NCI-H1417 (cell line): Measurements from ENCODE around the gene FOXO3.
A peak's percentile ranks its signal among the peaks of the same experiment; 100 is the strongest.

Experiments used
- DNase-seq, 3 experiments: peaks; one replicate each; lab custom pipeline; 2025; lab: John Stamatoyannopoulos, UW

Gene FOXO3

DNA sequence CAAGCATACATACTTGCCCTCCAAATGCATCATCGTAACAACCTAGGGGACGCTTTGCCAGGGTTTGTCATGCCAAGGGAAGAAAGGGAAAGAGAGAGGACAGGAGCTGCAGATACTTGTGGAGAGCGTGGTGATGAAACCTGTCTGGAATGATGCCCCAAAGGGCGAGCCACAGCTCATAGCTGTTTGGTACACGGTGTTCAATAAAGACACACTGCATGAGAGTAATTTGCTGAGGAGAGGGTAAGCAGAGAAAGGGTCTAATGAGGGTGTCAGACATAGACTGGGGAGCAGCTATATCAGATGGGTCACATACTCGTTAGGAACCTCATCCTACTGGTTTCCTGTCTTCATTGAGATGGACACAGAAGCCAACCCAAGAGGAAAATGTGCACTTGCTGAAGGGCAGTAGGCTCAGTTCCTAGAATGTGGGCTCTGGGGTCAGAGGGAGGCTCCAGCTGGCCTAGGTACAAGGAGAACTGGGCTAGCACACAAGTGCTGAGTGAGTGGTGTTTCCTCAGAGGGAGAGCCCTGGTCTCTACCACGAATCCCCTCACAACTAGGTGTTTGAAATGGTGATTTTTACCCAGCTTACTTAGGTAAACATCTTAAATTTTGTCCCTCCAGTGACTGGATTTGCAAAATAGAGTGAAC lies 5.2 kb upstream of the FOXO3 start:
- no peak for DNase-seq

DNA sequence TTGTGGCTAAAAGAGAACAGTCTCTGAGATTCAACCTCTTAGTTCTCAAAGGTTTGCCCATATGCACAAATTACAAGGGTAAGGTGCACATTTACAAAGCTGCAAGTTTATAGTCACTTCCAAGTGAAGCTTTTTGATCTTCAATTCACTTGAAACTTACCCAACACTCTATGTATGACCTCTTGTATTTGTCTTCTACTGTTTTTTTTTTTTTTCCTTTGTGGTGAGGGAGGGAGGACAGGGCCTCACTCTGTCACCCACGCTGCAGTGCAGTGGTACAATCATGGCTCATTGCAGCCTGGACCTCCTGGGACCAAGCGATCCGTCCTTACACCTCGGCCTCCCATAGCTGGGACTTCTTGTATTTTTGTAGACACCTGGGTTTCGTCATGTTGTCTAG lies 4.5 kb upstream of the FOXO3 start:
- DNase-seq: no peak

DNA sequence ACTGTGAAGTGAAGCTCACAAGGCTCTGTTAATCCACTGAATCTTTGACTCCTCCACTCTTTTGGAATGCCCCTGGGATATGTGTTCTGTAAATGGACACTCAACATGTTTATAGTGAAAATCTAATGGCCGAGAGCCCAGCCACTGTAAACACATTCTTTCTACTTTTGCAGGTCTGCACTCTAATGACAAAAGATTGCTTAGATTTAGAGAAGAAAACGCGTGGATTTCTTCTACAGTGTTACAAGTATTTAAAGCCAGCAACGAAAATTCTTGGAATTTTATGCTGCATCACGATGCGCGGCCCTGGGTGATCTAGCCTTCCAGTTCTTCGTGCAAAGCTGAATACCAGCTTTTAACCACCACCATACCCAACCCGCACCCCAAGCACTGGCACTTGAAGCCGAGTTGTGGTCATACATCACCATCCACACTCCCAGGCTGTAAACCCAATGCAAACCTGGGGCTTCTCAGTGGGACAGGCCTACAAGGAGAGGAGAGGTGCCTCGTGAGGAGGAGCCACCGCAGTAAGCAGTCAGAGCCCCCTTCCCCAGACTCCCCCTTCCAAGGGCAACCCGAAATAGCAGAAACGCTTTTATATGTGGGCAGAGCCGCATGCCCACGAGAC lies 3.7 kb upstream of the FOXO3 start:
- DNase-seq: peak; percentile 13 to 81 (median 74)

DNA sequence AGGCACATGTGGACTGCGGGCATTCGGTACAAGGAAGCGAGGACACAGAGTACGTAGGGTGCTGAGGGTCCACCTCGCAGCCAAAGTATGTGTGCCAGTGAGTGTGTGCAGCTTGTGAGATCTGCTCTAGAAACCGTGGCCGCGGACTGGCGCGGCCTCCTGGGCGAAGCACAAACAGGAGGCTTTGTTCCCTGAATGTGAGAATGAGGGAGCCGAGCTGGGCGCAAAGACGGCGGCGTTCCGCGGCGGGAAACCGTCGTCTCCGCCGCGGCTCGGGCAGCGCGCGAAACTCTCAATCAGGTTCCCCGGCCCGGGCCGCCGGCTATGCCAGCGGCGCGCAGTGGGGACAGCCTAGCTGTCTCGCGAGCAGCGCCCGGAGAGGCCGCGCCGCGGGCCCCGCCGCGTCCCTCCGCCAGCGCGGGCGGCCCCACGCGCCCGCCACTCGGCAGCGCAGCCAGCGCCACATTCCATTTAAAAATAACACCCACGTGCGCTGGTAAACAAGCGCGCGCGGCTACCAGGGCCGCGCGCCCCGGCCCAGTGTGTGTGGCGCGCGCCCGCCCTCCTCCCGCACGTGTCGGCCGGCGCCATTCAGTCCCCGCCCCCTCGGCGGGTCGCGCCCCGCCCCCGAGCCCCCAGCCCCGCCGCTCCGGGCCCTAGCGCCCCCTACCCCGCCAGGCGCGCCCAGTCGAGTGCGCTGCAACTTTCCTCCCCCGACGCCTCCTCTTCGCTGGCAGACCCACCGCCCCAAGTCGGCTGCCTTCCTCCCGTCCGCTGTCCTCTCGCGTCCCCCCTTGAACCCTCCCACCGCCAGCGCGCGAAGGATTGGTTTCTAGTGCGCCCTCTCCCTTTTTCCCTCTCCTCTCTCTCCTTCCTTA lies 3.0 kb upstream of the FOXO3 start:
- DNase-seq: peak; percentile 80 to 92 (median 85)

DNA sequence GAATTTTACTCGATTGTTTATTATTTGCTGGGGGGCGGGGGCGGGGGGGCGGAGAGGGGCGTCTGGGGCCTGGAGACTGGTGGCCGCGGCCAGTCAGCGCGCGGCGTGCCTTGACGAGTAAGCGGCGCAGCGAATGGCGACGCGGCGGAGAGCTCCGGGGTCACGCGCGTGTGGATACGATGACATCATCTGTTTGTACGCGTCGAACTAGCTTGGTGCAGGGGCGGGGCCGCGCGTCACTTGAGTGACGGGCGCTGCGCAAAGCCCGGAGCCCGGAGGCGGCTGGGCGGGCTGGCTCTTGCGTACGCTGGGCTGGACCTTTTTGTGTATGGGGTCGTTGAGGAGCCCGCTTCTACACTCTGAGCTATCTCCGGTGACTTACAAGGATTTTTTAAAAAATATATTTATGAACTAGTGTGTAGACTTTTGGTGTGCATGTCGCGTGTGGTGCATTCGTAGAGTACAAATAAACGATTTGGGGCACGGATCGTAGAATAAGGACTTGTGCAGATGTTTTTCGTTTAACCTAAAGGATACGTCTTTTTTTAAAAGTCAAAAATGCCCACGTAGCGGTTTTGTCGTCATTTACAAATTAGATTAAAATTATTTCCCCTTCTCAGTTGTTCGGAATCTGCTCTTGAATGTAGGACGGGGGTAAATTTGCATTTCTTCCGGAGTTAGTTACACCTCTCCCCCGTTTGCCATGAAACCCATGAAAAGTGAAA lies 2.2 kb upstream of the FOXO3 start:
- DNase-seq: peak; percentile 99

DNA sequence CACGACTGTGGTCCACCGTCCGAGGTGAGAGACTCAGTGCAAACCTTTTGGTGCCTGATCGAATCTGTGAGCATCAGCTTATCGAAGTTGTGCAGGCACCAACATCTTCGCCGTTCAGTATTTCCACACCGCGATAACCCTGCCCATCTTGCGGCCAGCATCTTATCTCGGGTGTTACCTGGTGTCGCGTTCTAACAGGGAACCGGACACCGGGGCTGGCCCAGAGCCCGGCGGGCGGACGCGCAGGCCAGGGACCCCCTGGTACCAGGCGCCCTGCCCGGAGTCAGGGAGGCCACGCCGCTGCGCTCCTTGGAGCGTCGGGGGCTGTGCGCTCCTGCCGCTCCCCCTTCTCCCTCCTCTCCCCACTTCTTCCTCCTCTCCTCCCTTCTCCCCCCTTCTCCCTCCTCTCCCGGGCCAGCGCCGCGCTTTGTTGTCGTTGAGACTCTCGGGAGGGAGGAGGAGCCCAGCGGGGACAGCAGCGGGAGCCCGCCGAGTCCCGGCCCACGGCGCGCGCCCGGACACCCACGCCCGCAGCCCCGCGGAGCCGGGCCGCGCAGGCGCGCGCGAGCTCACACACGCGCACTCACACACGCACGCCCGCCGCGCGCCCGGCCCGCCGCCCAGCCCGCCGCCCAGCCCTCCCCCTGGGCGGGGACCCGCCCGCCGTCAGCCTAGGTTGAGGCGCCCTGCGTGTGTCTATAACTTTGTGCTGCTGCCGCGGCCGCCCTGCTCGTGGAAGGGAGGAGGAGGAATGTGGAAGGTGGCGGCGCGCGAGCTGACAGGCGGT lies 1.4 kb upstream of the FOXO3 start:
- peak; percentile 91 to 96 (median 92) for DNase-seq

DNA sequence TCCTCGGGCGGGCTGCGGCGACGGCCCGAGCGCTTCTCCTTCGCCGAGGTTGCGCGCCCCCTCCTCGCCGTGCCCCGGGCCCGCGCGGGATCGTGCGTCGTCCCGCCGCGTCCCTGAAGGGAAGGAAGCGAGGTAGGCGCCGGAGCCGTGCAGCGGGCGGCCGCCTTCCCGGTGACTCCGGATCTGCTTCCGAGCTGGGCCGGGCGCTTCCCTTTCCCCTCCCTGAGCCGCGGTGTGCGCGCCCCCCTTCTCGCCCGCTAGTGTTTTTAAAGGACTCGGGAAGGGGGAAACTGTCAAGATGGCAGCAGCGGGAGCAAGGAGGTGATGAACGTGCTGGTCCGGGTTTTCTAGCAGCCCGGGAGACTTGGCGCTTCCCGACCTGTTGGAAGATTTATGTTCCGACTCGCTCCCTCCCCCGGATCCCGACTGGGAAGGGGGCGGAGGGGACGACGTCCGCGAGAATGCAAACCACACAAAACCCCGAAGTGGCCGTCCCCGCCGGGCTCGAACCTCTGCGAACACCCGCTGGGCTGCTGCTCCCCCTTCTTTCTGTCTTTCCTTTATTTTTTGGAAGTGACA lies 744 bp upstream of the FOXO3 start:
- DNase-seq: peak; percentile 77 to 91 (median 90)

DNA sequence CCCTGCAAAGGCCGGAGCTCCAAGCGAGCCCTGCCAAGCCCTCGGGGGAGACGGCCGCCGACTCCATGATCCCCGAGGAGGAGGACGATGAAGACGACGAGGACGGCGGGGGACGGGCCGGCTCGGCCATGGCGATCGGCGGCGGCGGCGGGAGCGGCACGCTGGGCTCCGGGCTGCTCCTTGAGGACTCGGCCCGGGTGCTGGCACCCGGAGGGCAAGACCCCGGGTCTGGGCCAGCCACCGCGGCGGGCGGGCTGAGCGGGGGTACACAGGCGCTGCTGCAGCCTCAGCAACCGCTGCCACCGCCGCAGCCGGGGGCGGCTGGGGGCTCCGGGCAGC lies 561 bp downstream of the FOXO3 start:
- DNase-seq: peak in 1 of 3 experiments; percentile 57

DNA sequence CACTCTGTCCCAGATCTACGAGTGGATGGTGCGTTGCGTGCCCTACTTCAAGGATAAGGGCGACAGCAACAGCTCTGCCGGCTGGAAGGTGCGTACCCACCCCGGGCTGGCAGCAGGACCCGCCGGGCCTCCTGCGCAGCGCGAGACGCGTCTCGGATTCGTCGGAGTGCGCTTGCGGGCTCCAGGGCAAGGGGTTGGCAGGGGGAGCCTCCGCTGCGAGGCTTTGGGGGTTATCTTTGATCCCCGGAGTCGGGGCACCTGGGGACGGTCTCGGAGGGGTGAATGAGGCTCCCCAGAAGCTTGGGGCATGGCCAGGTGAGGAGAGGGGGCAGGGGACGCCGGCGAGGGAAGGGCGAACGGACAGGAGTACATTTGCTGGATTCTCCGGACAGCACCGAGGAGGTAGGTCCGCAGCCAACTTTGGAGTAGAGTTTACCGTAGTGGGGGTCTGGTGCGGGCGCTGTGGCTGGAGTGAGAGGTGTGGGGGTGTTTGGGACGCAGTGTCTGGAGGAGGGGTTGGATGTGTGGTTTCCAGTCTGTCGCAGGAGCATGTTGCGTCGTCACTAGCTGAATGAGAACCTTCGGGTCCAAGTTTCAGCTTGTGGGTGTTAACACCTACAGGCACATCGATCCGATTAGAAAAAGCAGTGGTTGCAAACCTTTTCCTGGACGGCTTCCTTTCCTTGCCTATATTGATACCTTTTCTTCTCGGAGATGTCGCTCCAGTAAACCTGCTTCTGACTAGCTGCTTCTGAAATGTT lies 1.2 kb downstream of the FOXO3 start:
- peak in 2 of 3 experiments; percentile 60 to 70 for DNase-seq

DNA sequence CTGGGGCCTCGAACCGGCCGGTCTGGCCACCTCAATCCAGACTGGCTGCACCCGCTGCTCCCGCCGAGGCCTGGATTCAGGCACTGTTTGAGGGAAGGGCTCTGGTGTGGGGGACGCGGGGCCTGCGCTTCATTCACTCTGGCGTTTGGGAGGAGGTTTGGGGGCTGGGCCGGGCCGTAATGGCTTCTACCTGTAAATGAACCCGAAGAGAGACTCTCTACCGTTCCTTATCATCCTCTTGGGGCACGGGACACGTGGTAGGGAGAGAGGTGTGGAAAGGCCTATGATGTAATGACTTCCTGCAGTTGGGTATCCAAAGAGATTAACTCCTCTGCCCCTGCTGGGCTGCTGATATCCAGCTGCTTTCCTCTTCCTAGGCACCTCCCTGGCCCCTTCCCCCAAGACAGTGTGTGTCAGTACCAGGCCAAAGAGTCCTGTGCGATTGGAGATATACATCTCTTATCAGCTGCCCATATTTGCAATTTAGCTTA lies 1.8 kb downstream of the FOXO3 start:
- DNase-seq: peak in 2 of 3 experiments; percentile 70 to 84

DNA sequence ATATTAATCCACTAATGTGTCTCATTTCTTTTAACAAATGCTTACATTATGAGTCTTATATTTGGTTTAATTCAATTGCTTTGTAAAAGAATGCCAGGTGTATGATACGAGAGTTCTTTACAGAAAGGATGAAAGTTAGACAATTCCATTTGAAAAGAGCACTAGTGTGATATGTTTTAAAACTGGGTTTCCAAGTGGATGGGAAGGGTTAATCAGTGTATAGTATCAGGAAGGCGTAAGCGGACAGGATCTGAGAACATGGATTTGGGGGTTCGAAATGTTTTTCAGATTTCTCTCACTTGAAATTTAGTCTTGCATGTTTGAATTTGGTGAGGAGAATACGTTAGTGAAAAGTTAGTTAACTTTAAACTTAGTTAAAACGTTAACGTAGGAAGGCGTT lies 2.6 kb downstream of the FOXO3 start:
- no peak for DNase-seq

DNA sequence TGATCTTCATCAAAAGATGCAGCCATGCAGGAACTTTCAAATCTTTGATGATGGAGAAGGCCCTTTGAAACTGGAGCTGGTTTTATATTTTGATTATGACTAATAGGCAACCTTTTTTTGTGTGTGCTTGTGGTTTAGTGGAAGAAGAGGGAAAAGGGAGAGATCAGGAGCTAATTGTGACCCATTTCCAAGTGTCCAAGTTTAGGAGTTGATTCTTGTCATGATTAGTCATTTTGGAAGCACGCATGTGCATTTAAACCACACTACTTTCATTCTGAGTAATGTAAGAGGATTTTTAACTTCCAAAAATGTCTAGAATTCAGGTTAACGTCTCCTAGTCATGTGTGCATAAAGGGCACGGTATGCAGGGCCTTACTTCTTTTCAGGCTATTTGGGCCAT lies 3.5 kb downstream of the FOXO3 start:
- DNase-seq: no peak

DNA sequence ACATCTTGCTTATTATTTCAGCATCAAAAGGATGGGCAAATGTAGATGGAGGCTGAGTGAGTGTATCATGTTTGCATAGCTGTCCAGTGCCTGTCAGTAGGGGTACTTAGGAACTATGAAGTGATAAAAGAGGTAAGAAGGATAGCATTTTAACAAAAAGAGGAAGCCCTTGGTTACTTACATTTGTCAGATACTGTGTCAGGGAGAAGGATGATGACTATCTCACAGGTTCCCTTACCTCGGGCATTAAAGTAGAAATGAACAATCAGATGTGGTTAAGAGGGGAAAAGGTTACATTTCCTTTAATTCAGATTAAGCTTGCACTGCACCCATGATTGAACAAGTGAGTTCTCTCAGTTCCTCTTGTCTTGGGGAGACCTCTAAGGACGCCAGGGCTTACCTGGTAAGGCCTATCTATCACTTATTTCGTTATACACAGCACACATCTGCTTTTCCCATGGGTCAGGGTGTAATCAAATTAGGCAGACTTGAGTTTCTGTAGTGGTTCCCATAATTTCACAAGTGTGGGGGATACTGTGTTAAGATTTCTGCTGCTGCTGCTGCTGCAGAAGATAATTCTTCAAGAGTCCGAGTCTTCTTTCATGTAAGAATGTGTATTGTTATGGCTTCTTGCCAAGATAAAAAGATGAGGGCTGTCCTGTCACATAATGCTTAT lies 4.5 kb downstream of the FOXO3 start:
- peak in 2 of 3 experiments; percentile 42 to 47 for DNase-seq

DNA sequence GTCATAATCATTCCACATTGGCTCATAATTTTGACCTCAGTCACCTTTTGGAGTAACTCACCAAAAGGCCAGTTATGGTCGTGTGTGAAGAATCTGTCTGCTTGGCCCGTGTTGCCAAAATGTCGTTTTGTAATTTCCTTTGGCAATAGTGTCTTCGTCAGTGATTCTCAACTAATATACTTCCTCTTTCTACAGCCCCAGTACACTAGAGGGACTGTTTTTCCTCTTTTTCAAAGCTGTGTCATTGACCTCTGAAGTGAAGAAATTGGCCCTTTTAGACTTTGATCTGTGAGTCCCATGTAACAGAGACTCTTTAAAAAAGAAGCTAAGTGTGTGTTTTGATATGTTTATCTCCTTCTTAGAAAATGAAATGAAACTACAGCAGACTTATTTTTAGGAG lies 5.2 kb downstream of the FOXO3 start:
- no peak for DNase-seq

DNA sequence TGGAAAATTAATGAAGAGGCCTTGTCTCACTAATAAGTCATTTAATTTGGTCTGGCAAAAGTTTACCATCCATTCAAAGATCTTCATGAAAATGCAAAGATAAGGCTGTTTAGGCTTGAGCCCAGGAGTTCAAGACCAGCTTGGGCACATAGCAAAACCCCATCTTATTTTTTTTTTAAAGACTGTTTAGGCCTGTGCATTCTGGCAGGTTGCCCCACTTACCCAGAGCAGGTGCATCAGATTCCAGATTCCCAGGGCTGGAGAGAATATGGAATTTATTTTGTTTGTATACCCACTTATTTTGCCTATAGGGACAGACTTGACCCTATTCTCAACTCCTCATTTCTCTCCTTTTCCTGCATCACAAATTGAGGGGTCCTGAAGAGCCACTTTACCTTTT lies 5.7 kb downstream of the FOXO3 start:
- DNase-seq: no peak

DNA sequence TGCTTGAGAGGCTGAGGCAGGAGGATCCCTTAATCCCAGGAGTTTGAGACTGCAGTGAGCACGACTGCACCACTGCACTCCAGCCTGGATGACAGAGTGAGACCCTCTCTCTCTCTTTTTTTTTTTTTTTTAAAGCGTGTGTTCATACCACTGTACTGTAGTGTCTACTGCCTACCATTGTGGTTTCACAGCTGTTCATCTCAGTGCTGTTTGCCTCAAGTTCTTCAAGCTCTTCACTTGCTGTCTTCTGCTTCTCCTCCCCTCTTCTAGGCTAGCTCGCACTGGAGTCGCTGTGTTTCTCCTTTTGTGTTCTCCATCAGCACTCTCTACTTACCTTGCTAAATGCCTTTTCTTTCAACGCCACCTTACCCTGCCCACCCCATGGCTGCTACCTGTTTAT lies 7.4 kb downstream of the FOXO3 start:
- DNase-seq: no peak

DNA sequence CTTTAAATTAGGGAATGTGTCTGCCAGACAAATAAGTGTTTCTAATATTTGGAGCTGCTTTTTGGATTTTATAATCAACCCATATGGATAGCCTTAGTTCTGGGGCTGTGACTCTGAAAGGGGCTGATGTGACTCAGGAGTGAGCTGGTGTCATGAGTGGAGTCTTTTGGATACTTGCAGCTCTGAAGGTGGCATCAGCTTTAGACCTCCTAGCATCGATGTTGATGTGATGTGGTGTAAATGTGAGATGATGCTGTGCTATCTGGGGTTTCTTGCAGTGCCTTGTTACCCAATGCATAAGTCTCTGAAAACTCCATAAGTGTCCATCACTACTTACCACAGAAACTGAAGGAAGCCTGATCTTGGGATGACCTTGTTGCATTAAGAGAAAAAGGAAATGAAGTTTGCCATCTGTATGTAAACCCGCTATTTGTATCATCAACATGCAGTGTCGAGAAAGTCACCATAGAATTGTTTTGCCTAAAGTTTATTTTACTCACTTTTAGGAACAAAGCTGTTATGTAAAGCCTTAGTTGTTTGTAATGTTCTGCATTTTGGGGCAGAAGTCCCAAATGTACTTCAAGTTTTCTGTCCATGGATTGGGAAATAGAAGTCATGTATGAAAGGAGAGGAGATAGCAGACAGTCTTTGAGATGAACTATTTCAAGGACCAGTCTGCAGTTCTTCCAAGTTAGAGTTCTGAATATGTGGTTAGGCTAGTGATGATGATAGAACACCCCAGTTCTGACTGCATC lies 8.0 kb downstream of the FOXO3 start:
- DNase-seq: no peak

DNA sequence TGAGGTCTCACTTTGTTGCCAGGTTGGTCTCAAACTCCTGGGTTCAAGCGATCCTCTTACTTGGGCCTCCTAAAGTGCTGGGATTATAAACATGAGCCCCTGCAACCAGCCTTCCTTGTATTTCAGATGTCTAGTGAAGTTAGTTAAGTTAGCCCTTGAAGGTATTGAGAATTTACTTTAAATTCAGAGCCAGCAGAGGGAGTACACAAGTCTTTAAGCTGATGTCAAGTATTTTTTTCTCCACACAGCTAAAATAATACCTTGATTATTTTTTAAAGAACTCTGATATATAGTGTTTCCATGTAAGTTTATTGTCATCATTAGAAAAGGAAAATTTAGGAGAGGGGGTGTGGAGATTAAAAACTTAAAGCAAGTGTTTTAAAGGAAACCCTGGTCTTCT lies 9.8 kb downstream of the FOXO3 start:
- DNase-seq: no peak
